ENCODE results near the gene STAM2. TPM values are rescaled to one million over a fixed set of nuclear protein-coding genes. Genes with fewer than 3 reads are reported as not detected.
"Not testable (repeated sequence)": the region's sequence is repeated elsewhere in the genome, so short reads cannot be mapped to it uniquely, and the experiment has no call there.

STAM2 gene
- total RNA-seq, 2 donors from 2014 or later = 26.8 to 27.3 TPM

DNA sequence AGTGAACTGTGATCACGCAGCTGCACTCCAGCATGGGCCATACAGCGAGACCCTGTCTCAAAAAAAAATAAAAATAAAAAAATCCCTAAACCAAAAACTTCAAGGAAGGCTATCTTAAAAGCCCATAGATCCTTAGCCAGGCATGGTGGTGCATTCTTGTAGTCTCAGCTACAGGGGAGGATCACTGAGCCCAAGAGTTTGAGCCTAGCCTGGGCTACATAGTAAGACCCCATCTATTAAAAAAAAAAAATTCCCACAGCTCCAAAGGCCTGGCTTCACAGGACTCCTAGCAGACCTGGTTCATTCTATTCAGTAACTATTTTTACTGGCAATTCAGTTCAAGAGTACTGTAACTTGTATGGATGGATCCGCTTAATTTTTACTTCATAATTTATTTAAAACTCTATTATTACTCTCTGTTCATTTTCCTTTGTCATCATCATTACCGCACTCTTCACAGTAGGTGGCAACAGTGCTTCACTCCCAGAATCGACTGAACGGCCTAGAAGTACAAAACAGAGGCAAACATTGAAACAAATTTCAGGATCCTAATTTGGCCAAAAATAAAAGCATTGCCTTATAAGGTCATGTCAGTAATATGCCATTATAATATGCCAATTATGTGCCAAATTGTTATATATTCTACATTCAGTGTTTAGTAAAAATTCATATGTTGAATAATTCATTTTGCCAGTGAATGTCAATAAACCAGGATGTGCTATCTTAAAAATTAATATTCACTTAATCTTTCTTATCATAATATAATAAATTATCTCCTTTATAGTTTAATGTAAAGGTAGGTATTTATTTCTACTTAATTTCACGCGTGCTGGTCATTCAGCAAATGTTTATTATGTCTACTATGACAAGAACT, 14.3 kb upstream of the STAM2 start:
- no peaks in the 10 kb centered on the region for H3K9me3 ChIP-seq
- no peak for DNase-seq (ENCODE audit: low spot score)
- H3K27ac ChIP-seq = no peak overlapping the region
- H3K27me3 ChIP-seq = no peaks in the 10 kb centered on the region
- TF ChIP-seq, protein P1, sequence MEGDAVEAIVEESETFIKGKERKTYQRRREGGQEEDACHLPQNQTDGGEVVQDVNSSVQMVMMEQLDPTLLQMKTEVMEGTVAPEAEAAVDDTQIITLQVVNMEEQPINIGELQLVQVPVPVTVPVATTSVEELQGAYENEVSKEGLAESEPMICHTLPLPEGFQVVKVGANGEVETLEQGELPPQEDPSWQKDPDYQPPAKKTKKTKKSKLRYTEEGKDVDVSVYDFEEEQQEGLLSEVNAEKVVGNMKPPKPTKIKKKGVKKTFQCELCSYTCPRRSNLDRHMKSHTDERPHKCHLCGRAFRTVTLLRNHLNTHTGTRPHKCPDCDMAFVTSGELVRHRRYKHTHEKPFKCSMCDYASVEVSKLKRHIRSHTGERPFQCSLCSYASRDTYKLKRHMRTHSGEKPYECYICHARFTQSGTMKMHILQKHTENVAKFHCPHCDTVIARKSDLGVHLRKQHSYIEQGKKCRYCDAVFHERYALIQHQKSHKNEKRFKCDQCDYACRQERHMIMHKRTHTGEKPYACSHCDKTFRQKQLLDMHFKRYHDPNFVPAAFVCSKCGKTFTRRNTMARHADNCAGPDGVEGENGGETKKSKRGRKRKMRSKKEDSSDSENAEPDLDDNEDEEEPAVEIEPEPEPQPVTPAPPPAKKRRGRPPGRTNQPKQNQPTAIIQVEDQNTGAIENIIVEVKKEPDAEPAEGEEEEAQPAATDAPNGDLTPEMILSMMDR (IDR thresholded peaks at IDR 0.05) = peak; percentile 71 to 83
- H3K4me1 ChIP-seq = no peaks in the 10 kb centered on the region
- no peaks in the 10 kb centered on the region for H3K36me3 ChIP-seq
- H3K4me3 ChIP-seq = no peak overlapping the region

DNA sequence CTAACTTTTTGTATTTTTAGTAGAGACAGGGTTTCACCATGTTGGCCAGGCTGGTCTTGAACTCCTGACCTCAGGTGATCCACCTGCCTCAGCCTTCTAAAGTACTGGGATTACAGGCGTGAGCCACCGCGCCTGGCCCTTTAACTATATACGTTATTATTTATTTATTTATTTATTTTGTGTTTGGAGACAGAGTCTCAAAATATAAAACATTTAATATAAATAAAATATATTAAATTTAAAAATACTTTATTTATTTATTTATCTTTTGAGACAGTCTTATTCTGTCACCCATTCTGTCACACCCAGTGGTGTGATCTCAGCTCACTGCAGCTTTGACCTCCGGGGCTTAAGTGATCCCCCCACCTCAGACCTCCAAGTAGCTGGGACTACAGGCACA, 11.2 kb upstream of the STAM2 start:
- not testable (repeated sequence) for H3K36me3 ChIP-seq; H3K27ac ChIP-seq; DNase-seq (ENCODE audit: low spot score); H3K4me1 ChIP-seq; H3K9me3 ChIP-seq; H3K27me3 ChIP-seq; H3K4me3 ChIP-seq

DNA sequence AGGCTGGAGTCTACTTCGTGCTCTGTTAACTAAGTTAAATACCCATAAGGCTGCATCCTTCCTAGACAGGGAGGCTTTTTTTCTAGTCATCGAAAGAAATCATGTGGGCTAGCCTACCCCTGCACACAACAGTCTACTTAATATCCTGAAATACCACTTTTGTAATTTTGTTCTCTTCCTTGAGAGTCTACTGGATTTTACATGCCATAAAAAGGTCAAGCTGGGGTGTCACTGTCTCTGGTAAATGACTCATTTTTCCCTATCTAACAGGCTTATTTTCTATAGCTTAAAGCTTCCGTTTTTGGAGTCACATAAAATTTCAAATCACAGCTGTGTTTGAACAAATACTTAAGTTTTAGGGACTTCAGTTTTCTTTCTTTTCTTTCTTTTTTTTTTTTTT, 10.7 kb upstream of the STAM2 start:
- H3K4me3 ChIP-seq = no peak overlapping the region
- H3K9me3 ChIP-seq = no peaks in the 10 kb centered on the region
- TF ChIP-seq, protein P1 (IDR thresholded peaks at IDR 0.05) = no peak
- H3K27ac ChIP-seq = no peak overlapping the region
- no peaks in the 10 kb centered on the region for H3K36me3 ChIP-seq
- no peak for DNase-seq (ENCODE audit: low spot score)
- H3K4me1 ChIP-seq = no peaks in the 10 kb centered on the region
- no peaks in the 10 kb centered on the region for H3K27me3 ChIP-seq

DNA sequence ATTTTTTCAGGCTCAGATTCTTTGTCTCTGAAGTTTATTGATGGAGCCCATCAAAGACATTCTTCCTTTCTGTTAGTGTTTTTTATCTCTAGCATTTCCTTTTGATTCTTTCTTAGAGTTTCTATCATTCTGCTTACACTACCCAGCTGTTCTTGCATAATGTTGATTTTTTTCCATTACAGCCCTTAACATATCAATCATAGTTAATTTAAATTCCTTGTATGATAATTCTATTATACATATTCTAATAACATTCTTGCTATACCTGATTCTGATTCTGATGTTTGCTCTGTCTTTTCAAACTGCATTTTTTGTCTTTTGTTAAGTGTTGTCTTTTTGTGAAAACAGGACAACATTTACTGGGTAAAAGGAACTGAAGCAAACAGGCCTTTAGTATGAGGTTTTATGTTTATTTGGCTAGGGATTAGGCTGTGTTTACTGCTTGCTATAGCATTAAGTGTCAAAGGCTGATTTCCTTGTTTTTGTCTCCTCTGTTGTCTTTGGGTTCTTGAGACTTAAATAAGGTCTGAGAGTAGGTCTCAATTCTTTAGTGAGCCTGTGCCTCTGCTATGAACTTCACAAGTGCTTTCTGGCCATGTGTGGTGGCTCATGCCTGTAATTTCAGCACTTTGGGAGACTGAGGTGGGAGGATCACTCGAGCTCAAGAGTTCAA, 8.0 kb upstream of the STAM2 start:
- Histone ChIP-seq H3K4me3 (no peak overlapping the region), H3K27ac (no peak overlapping the region), H3K36me3 (no peaks in the 10 kb centered on the region), H3K27me3 (no peaks in the 10 kb centered on the region), H3K4me1 (no peaks in the 10 kb centered on the region), H3K9me3 (no peaks in the 10 kb centered on the region)
- no peak for DNase-seq (ENCODE audit: low spot score)
- TF ChIP-seq, protein P1 (IDR thresholded peaks at IDR 0.05) = no peak

DNA sequence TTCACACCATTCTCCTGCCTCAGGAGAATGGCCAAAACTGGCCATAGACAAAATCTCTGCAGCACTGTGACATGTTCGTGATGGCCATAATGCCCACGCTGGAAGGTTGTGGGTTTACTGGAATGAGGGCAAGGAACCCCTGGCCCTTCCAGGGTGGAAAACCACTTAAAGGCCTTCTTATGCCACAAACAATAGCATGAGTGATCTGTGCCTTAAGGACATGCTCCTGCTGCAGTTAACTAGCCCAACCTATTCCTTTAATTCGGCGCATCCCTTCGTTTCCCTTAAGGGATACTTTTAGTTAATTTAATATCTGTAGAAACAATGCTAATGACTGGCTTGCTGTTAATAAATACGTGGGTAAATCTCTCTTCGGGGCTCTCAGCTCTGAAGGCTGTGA, 2.1 kb upstream of the STAM2 start:
- not testable (repeated sequence) for H3K4me3 ChIP-seq; H3K9me3 ChIP-seq; H3K36me3 ChIP-seq; H3K27ac ChIP-seq; H3K27me3 ChIP-seq; DNase-seq (ENCODE audit: low spot score)
- H3K4me1 ChIP-seq = peaks cover 0 to 15% of the 10 kb centered on the region in 2 donors

DNA sequence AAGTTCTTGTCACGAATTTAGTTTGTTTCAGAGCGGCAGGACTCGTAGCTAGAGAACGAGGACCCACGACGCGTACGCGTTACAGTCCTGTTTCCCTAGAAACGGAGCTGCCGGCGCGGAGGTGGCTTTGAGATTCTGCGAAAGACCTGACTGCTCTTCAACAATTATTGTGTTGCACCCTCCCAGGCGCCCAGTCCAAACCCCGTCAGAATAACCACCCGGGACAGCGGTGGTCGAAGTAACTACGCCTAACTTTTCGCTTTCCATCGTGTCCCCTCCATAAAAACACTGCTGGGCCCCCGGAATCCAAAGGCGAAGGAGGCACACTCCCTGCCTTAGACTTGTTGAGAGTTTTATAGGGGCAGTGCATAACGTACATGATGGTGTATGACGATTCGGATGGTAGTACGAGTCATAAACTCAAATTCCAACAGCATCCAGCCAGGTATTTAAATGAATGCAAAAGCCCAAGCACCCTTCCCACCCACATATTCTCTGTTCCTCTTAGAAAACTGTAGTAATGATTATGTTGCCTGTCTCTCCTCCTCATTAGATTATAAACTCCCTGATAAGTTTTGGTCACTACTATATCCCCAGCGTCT, 651 bp upstream of the STAM2 start:
- Histone ChIP-seq H3K4me3 (peak overlapping the region; percentile 70 to 73), H3K27me3 (no peaks in the 10 kb centered on the region), H3K4me1 (peaks cover 0 to 28% of the 10 kb centered on the region in 2 donors), H3K9me3 (no peaks in the 10 kb centered on the region), H3K36me3 (no peaks in the 10 kb centered on the region), H3K27ac (peak overlapping the region; percentile 92)
- TF ChIP-seq, protein P1 (IDR thresholded peaks at IDR 0.05) = peak in 1 of 2 donors; percentile 4
- DNase-seq (ENCODE audit: low spot score) = no peak
